ENCODE measurements around the gene CPLX3.

Gene CPLX3

GRCh38 chr15:74804935-74805334, 21.5 kb upstream of the CPLX3 start:
- no peak for DNase-seq

- no peak for DNase-seq
Measured at GRCh38 chr15:74807282-74807681, 19.1 kb upstream of the CPLX3 start.

- DNase-seq = no peak
Measured at GRCh38 chr15:74808078-74808839, 18.2 kb upstream of the CPLX3 start.

- DNase-seq = no peak
Measured at GRCh38 chr15:74808840-74809229, 17.6 kb upstream of the CPLX3 start.

GRCh38 chr15:74809242-74809641, 17.2 kb upstream of the CPLX3 start:
- DNase-seq = no peak

- no peak for DNase-seq
Measured at GRCh38 chr15:74809956-74810355, 16.5 kb upstream of the CPLX3 start.

GRCh38 chr15:74812533-74812932, 13.9 kb upstream of the CPLX3 start, which contains the start of gene LMAN1L:
Gene LMAN1L, plus strand, starts transcription at chr15:74812835. Its CDS starts 20 bp downstream, at chr15:74812855.
- DNase-seq = no peak

GRCh38 chr15:74815121-74815934, 11.1 kb upstream of the CPLX3 start:
- DNase-seq = no peak

GRCh38 chr15:74815961-74816360, 10.5 kb upstream of the CPLX3 start:
- DNase-seq = no peak

- DNase-seq = no peak
Measured at GRCh38 chr15:74816624-74817369, 9.6 kb upstream of the CPLX3 start.

- DNase-seq = no peak
Measured at GRCh38 chr15:74817370-74817737, 9.1 kb upstream of the CPLX3 start.

GRCh38 chr15:74820056-74820455, 6.4 kb upstream of the CPLX3 start:
- no peak for DNase-seq

GRCh38 chr15:74821091-74821789, 5.2 kb upstream of the CPLX3 start:
- DNase-seq = no peak

GRCh38 chr15:74821790-74822158, 4.7 kb upstream of the CPLX3 start:
- DNase-seq = no peak

GRCh38 chr15:74822233-74822632, 4.2 kb upstream of the CPLX3 start:
- no peak for DNase-seq

- DNase-seq = no peak
Measured at GRCh38 chr15:74823324-74823723, 3.1 kb upstream of the CPLX3 start.

- DNase-seq = no peak
Measured at GRCh38 chr15:74824976-74825375, 1.5 kb upstream of the CPLX3 start.

- DNase-seq = no peak
Measured at GRCh38 chr15:74825866-74826265, 561 bp upstream of the CPLX3 start.

GRCh38 chr15:74826921-74827320, 494 bp downstream of the CPLX3 start:
- DNase-seq = no peak

- no peak for DNase-seq
Measured at GRCh38 chr15:74827614-74828013, 1.2 kb downstream of the CPLX3 start.

- DNase-seq = no peak
Measured at GRCh38 chr15:74828835-74829234, 2.4 kb downstream of the CPLX3 start.

GRCh38 chr15:74829486-74829885, 3.1 kb downstream of the CPLX3 start:
- no peak for DNase-seq

- DNase-seq = no peak
Measured at GRCh38 chr15:74829991-74830390, 3.6 kb downstream of the CPLX3 start.
